HEK293T (cell line): ENCODE measurements around the gene GAPDH.
A peak's percentile ranks its signal among the peaks of the same experiment; 100 is the strongest.
"Not testable (repeated sequence)": the region's sequence is repeated elsewhere in the genome, so short reads cannot be mapped to it uniquely, and the experiment has no call there.

Experiments
- BHLHE40 ChIP-seq: fragments of 450-650 bp; IDR thresholded peaks from 2 replicates; pipeline ENCODE4 v1.6.1; 2016; ENCODE audit warnings: mild to moderate bottlenecking, moderate library complexity, borderline replicate concordance
- FOXK2 ChIP-seq: fragments of 450-650 bp; IDR thresholded peaks from 2 replicates; pipeline ENCODE4 v1.6.1; 2016; ENCODE audit warnings: mild to moderate bottlenecking
- ZNF384 ChIP-seq: fragments of 450-650 bp; IDR thresholded peaks from 2 replicates; pipeline ENCODE4 v1.6.1; 2016

DNA sequence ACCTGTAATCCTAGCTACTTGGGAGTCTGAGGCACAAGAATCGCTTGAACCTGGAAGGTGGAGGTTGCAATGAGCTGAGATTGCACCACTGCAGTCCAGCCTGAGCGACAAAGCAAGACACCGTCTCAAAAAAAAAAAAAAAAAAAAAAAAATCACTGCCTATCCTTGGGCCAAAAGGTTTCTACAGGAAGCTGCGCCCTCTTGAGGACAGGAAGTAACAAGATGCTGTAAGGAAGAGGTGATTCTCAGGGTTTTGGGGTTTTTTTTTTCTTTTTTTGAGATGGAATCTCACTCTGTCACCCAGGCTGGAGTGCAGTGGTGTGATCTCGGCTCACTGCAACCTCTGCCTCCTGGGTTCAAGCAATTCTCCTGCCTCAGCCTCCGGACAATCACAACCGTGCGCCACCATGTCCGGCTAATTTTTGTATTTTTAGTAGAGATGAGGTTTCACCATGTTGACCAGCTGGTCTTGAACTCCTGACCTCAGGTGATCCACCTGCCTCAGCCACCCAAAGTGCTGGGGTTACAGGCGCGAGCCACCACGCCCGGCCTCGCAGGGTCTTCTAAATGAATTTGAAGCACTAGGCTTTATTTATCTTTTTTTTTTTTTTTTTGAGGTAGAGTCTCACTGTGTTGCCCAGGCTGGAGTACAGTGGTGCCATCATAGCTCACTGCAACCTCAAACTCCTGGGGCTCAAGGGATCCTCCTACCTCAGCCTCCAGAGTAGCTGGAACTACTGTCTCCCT lies 23.9 kb downstream of the GAPDH start:
- peak; percentile 98 for TF ChIP-seq ZNF384
- TF ChIP-seq FOXK2, BHLHE40: not testable (repeated sequence)
